Omental fat pad (tissue), 4 donors: ENCODE data around the gene CACHD1. TPM values are rescaled to one million over a fixed set of nuclear protein-coding genes. Genes with fewer than 3 reads are reported as not detected.

Source experiments
- ATAC-seq: fragments of 150-250 bp; one replicate; pipeline ENCODE4 v1.9.1; 2016; ENCODE audit warnings: mild to moderate bottlenecking, moderate library complexity; ENCODE audit not compliant: low FRiP score
- DNase-seq: peaks from one replicate; pipeline ENCODE4 v3.0.0-alpha.2; 2019; ENCODE audit warnings: low spot score
- total RNA-seq, 4 donors: library from RNA; depleted of rRNA; stranded (reverse); fragments of >200 nt; gene quantifications; one replicate each; pipeline ENCODE4 v1.1.0, GENCODE V29; 2016
- TF ChIP-seq, protein P1 (sequence below), 3 donors: fragments of 450-650 bp; IDR thresholded peaks; one replicate each; pipeline ENCODE4 v1.5.1; 2016 to 2017; ENCODE audit warnings: antibody characterized with exemption in 3 of 3, mild to moderate bottlenecking in 3 of 3, moderate library complexity in 2 of 3

The CACHD1 gene
- total RNA-seq, 4 donors from 2014 or later, result 23.0 to 26.0 (median 23.9) TPM

DNA sequence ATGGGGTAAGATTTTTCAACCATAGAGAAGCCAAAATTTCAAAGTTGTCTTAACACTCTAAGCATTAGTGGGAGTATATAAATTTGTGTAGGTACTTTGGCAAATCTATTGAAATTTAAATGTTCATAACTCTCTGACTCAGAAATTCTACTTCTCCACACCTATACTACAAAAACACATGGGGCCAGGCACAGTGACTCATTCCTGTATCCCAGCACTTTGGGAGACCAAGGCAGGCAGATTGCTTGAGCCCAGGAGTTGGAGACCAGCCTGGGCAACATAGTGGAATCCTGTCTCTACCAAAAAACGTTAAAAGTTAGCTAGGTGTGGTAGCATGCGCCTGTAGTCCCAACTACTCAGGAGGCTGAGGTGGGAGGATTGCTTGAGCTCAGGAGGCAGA is 233.7 kb downstream of the CACHD1 start:
- DNase-seq, result no peak
- ATAC-seq, result no peak

DNA sequence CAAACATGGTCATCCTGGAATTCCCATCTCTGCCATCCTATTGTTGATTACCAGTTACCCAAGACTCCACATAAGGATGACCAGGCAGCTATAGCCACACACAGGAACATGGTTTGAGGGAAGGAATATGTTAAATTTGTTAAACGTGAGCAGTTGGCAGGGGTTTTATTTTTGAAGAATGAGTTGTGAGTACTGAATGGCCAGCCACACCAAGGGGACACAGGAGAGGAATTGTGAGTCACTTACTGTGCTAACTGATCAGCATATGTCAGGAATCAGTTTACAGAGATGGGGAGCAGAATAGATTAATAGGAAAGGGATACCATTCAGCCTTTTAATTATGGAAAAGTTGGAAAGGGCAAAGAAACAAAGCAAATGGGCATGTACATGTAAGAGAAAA is 235.7 kb downstream of the CACHD1 start:
- ATAC-seq (no peak), DNase-seq (no peak)
- TF ChIP-seq, protein P1, sequence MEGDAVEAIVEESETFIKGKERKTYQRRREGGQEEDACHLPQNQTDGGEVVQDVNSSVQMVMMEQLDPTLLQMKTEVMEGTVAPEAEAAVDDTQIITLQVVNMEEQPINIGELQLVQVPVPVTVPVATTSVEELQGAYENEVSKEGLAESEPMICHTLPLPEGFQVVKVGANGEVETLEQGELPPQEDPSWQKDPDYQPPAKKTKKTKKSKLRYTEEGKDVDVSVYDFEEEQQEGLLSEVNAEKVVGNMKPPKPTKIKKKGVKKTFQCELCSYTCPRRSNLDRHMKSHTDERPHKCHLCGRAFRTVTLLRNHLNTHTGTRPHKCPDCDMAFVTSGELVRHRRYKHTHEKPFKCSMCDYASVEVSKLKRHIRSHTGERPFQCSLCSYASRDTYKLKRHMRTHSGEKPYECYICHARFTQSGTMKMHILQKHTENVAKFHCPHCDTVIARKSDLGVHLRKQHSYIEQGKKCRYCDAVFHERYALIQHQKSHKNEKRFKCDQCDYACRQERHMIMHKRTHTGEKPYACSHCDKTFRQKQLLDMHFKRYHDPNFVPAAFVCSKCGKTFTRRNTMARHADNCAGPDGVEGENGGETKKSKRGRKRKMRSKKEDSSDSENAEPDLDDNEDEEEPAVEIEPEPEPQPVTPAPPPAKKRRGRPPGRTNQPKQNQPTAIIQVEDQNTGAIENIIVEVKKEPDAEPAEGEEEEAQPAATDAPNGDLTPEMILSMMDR (IDR thresholded peaks at IDR 0.05), result no peak

More for the DNA sequence above, 233.7 kb downstream of the CACHD1 start:
- TF ChIP-seq, protein P1 (IDR thresholded peaks at IDR 0.05), result no peak

DNA sequence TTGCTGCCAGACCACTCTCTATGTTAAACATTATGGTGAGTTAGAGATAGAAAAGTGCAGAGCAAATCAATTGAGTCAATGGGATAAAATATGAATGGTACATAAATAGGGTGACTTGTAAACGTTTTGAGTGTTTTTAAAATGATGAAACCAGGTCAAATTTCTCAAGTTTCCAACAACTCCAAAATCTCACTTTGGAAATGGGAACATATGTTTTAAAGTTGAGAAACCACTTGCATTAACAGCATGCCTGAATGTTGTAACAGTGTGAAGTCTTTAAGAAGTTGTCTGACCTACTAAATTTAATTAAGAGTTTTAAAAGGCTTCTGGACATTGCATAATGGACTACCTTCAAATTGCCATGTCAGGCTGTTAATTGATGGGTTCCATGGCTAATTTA is 241.3 kb downstream of the CACHD1 start:
- ATAC-seq, result no peak
- TF ChIP-seq, protein P1 (IDR thresholded peaks at IDR 0.05), result no peak
- DNase-seq, result no peak

DNA sequence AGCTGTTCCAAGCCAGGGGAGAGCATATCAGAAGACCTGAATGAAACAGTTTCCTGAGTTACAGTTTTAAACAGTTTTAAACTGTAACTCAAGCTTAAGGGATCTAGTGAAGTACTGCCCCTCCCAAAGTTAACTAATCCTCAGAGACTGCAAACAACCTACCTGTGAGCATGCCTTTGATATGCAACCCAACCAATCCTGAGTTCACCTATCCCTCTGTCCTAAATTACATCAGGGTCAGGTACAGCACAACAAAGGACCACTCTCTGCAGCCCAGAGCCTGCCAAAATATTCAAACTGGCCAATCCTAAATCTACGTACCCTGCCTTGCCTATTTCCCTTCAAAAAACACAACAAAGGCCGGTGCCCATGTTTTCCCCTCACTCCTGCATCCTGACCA is 242.1 kb downstream of the CACHD1 start:
- no peak for ATAC-seq
- TF ChIP-seq, protein P1 (IDR thresholded peaks at IDR 0.05), result no peak
- DNase-seq, result no peak

DNA sequence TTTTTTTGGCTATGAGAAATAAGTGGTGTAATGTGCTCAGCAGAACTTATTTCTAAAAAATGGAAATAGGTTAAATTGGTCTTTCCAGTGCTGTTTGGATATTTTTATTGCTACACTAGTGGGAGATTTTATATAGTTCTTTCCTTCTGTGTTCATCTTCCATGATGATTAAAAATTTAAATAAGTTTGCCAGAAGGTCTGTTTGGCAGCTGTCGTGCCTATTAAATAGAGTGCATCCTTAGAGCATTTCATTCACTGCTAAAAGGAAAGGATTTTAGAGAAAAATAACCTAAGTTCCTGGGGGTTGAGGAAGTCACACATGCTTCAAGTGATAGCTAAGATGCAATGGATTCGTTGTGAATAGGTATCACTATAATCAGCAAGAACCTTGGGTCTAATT is 245.3 kb downstream of the CACHD1 start:
- ATAC-seq, result no peak
- DNase-seq, result no peak
- TF ChIP-seq, protein P1 (IDR thresholded peaks at IDR 0.05), result no peak

DNA sequence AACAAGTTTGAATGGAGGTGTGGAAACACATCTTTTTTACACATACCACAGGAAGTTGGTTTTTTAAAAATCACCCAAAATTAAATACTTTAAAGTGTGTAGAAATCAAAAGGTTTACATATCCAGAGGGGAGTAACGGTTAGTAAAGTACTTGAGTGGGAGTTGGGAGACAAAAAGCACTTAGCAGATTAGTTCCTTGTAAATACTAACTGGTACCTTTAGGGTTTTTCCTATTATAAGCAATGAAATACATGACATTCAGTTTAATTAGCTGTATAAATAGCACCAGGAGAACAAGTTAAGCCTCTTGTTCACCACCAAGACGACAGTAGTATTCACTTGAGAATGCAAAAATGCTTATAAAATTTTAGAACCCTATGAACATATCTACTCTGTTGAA is 251.2 kb downstream of the CACHD1 start:
- TF ChIP-seq, protein P1 (IDR thresholded peaks at IDR 0.05), result no peak
- ATAC-seq (no peak), DNase-seq (no peak)

DNA sequence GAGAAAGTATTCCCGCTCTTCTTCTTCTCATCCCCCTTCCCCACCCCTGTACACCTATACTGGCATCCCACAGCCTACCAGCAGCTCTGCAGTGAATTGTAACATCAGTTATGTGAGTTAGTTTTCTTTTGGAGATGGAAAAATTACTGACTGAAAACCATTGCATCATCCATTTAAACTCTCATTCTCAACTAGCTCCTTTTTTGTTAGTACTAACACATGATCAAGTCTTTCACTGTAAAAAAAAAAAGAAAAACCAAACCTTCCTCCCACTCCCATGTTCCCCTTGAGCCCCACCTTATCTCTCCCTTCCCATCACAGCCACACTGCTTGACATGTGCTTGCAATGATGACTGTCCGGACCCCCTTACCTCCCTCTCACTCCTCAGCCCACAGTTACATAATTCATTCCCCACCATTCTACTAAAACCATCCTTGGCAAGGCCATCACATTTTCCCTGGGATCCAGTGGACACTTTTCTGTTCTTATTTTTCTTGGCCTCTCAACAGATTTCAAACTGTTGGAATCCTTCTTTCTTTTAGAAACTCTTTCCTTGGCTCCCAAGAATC is 251.7 kb downstream of the CACHD1 start:
- ATAC-seq (no peak), DNase-seq (no peak)
- TF ChIP-seq, protein P1 (IDR thresholded peaks at IDR 0.05), result no peak
